Muscle layer of duodenum (tissue), 2 donors: ENCODE measurements around the gene GIMAP8.

Experiments
- H3K27ac ChIP-seq: one replicate; pipeline ENCODE4 v1.7.0; 2013; ENCODE audit warnings: mild to moderate bottlenecking, low read length
- H3K27me3 ChIP-seq: one replicate; pipeline ENCODE4 v1.7.0; 2013; ENCODE audit warnings: low read depth, mild to moderate bottlenecking, control low read depth, low read length
- H3K36me3 ChIP-seq, 2 donors: one replicate each; pipeline ENCODE4 v1.7.0; 2013; ENCODE audit warnings: low read length in 2 of 2, control low read depth in 1 of 2, mild to moderate bottlenecking in 1 of 2; ENCODE audit not compliant: insufficient read depth in 2 of 2, control insufficient read depth in 1 of 2
- H3K4me1 ChIP-seq, 2 donors: one replicate each; pipeline ENCODE4 v1.7.0; 2013; ENCODE audit warnings: low read length in 2 of 2, mild to moderate bottlenecking in 2 of 2, control low read depth in 1 of 2, moderate library complexity in 1 of 2; ENCODE audit not compliant: insufficient read depth in 2 of 2, control insufficient read depth in 1 of 2
- H3K4me3 ChIP-seq, 2 donors: one replicate each; pipeline ENCODE4 v1.7.0; 2013; ENCODE audit warnings: low read length in 2 of 2, low read depth in 1 of 2, mild to moderate bottlenecking in 1 of 2
- H3K9me3 ChIP-seq, 2 donors: one replicate each; pipeline ENCODE4 v1.7.0; 2013; ENCODE audit warnings: low read length in 2 of 2, control low read depth in 1 of 2, mild to moderate bottlenecking in 1 of 2; ENCODE audit not compliant: control insufficient read depth in 1 of 2
- donor health status: healthy.

The GIMAP8 gene

GRCh38 chr7:150406312-150406566 lies 44.2 kb upstream of the GIMAP8 start:
- Histone ChIP-seq H3K4me3 (peak overlapping the region; percentile 69 to 71), H3K36me3 (peaks cover 7 to 12% of the 10 kb centered on the region in 2 donors), H3K27me3 (no peaks in the 10 kb centered on the region), H3K4me1 (peaks cover 11 to 22% of the 10 kb centered on the region in 2 donors), H3K9me3 (no peaks in the 10 kb centered on the region), H3K27ac (peak overlapping the region; percentile 88)

GRCh38 chr7:150406567-150407421 lies 43.6 kb upstream of the GIMAP8 start:
- H3K27me3 ChIP-seq: no peaks in the 10 kb centered on the region
- H3K36me3 ChIP-seq: peaks cover 7 to 12% of the 10 kb centered on the region in 2 donors
- H3K4me3 ChIP-seq: peak overlapping the region; percentile 69 to 71
- H3K9me3 ChIP-seq: no peaks in the 10 kb centered on the region
- peaks cover 11 to 22% of the 10 kb centered on the region in 2 donors for H3K4me1 ChIP-seq
- peak overlapping the region; percentile 88 for H3K27ac ChIP-seq

DNA sequence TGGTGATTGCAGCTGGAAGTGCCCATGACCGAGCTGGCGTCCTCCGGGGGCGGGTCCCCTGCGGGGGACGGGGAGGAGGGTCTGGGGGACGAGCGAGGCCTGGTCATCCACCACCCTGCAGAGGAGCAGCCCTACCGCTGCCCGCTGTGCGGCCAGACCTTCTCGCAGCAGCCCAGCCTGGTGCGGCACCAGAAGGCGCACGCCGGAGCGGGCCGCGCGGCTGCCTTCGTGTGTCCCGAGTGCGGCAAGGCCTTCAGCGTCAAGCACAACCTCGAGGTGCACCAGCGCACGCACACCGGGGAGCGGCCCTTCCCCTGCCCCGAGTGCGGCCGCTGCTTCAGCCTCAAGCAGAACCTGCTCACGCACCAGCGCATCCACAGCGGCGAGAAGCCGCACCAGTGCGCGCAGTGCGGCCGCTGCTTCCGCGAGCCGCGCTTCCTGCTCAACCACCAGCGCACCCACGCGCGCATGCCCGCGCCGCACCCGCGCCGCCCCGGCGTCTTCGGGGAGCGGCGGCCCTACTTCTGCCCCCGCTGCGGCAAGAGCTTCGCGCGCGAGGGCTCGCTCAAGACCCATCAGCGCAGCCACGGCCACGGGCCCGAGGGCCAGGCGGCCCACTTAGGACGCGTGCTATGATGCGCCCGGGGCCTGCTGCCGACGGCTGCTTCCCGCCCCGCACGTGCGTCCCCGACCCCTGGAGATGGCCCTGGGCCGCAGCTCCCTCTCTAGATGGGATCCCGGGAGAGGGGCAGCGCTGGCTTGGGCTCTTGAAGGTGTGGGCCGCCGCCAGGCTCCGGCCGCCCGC lies 42.6 kb upstream of the GIMAP8 start:
- Histone ChIP-seq H3K4me3 (no peak overlapping the region), H3K4me1 (peaks cover 11 to 22% of the 10 kb centered on the region in 2 donors), H3K9me3 (no peaks in the 10 kb centered on the region), H3K27ac (no peak overlapping the region), H3K36me3 (peaks cover 7 to 12% of the 10 kb centered on the region in 2 donors), H3K27me3 (no peaks in the 10 kb centered on the region)

DNA sequence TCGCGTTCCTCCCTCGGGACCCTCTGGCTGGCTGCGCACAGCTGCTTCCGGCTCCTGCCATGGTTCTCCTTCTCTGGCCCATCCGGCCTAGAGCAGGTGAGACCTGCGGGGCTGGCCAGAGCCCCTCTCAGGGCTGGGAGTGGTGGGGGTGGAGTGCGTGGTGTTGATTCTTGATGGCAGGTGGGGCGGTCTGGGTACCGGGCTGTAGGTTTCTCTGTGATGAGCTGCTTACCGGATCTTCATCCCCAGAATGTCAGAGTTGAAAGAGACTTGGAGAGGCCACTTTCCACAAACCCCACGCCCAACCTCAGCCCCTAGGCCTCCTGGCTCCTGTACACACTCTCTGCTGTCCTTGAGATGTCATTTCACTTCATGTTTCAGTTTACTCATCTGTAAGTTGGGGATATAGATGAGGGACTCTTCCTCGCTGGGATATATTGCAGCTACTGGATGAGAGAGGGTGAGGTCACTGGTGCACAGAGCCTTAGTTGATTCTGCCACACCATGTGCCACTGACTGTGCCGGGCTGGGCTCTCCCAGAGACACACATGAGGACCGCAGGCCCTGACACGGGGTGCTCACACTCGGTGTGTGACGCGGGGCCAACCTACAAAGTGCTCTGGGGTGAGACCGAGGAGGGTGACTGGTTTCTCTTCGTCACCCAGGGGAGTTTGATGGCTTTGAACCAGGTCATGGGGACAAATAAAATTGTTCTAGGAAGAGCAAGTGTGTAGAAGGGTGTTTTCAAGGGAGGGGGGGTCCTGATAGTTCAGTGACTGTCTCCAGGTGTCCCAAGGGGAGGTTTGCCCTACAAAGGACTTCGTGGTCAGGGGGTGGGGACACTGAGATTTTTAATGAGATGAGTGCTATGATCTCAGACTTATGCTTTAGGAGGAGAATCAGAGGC lies 41.8 kb upstream of the GIMAP8 start:
- Histone ChIP-seq H3K27ac (no peak overlapping the region), H3K27me3 (no peaks in the 10 kb centered on the region), H3K4me1 (peaks cover 9 to 16% of the 10 kb centered on the region in 2 donors), H3K36me3 (peaks cover 7 to 12% of the 10 kb centered on the region in 2 donors), H3K9me3 (no peaks in the 10 kb centered on the region), H3K4me3 (no peak overlapping the region)

DNA sequence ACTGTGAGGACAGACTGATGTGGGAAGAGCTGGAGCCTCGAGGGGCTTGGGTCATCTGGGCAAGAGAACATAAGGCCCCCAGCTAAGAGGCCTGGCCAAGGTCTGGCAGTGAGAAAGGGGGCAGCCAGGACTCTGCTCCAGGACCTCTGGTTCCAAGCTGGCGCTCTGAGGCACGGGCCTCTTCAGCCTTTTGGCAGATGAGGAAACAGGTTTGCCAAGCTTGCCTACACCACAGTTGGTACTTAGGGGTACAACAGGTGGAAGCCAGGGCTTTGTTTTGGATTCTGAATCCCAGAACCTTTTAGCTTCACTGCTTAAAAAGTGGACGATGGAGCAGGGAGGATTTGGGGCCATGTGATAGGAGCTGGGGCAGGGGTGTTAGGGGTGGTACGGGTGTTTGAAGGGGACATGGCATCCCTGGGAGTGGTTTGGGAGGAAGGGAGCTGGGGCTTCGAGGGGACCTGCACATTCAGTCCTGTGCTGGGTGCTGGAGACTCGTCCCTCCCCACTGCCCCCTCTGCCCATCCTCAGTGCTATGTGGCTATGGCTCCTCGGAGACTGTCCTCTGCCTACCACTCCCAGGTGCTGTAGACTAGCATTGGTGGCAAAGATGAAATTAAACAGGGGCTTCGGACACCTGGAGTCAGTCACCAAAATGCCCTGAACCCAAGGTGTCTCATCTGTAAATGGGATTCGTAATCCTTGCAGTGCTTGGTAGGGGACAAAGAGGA lies 41.0 kb upstream of the GIMAP8 start:
- H3K4me1 ChIP-seq: peaks cover 1 to 9% of the 10 kb centered on the region in 2 donors
- H3K27me3 ChIP-seq: no peaks in the 10 kb centered on the region

DNA sequence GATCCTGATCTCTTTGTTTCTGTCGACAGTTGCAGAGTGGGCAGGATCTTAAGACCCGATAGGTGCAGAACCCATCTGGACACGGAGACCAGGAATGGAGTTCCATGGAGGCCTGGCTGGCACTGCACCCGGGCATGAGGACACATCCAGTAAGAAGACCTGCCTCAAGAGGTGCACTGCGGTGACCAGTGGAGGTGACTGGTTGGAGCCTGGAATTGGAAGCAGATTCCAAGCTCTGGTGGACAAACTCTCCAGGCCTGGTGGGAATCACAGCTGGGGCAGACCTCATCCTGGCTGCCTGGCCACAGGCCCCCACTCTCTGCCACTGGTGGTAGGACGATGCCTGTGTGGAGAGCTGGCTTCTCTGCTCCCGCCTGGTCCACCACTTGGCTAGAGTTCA lies 40.3 kb upstream of the GIMAP8 start:
- H3K4me3 ChIP-seq: no peak overlapping the region
- no peaks in the 10 kb centered on the region for H3K27me3 ChIP-seq
- H3K27ac ChIP-seq: no peak overlapping the region
- H3K9me3 ChIP-seq: no peaks in the 10 kb centered on the region
- peaks cover 0 to 9% of the 10 kb centered on the region in 2 donors for H3K4me1 ChIP-seq
- peaks cover 7 to 12% of the 10 kb centered on the region in 2 donors for H3K36me3 ChIP-seq

More for the DNA sequence above, 41.0 kb upstream of the GIMAP8 start:
- Histone ChIP-seq H3K9me3 (no peaks in the 10 kb centered on the region), H3K4me3 (no peak overlapping the region), H3K27ac (no peak overlapping the region), H3K36me3 (peaks cover 7 to 12% of the 10 kb centered on the region in 2 donors)

DNA sequence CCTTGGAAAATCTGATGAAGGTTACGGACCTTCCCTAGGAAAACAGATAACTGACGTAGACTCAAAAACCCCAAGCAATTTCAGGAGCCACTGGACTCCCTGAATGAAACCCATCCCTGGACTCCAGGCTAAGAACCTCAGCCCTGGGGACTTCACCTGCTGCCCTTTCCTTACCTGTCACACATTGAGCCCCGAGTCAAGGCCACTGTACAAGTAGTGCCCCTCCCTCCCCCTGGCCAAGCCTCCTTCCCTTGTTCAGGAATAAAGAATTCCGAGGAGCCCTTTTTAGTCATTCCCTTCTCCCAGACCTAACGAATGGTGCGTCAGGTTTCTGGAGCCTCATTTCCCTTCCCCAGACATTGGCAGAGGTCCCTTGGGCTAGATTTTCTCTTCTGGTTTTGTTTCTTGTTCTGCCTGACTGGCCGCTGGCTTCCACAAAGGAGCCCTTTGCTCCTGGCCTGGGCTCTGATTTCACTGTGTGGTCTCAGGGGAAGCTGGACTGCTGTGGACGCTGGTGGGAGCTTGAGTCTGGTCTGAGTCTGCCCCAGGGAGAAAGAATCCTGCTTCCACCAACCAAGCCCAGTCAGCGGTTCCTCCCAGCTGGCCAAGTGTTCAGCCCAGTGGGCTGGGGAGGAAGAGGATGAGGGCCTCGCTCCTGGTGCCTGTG lies 39.6 kb upstream of the GIMAP8 start:
- H3K4me1 ChIP-seq: peaks cover 0 to 9% of the 10 kb centered on the region in 2 donors
- no peaks in the 10 kb centered on the region for H3K27me3 ChIP-seq
- peak overlapping the region; percentile 16 for H3K27ac ChIP-seq
- H3K9me3 ChIP-seq: no peaks in the 10 kb centered on the region
- no peak overlapping the region for H3K4me3 ChIP-seq
- H3K36me3 ChIP-seq: peaks cover 7 to 12% of the 10 kb centered on the region in 2 donors

- H3K36me3 ChIP-seq: peaks cover 7 to 12% of the 10 kb centered on the region in 2 donors
- no peaks in the 10 kb centered on the region for H3K9me3 ChIP-seq
- H3K4me1 ChIP-seq: peaks cover 0 to 2% of the 10 kb centered on the region in 2 donors
- no peaks in the 10 kb centered on the region for H3K27me3 ChIP-seq
- H3K27ac ChIP-seq: no peak overlapping the region
- no peak overlapping the region for H3K4me3 ChIP-seq
Observed at GRCh38 chr7:150411606-150412005, 38.8 kb upstream of the GIMAP8 start.

DNA sequence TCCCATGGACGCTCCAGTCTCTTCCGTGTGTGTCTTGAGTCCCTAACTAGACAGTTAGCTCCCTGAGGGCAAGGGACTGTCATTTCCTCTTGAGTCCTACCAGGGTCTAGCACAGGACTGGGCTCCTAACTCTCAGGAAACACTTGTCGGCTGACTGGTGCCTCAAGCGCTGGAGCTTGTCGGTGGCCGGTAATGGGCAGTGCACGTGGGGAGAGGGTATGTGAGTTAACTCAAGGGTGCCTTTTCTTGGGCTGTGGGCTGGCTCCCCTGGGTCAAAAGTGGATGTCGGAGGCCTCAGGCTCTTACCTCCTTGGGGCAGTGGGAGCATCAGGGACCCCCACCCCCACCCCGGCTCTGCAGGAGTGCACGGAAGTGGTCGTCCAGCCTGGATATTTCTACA lies 38.4 kb upstream of the GIMAP8 start:
- Histone ChIP-seq H3K4me3 (no peak overlapping the region), H3K36me3 (peaks cover 7 to 12% of the 10 kb centered on the region in 2 donors), H3K27ac (no peak overlapping the region), H3K27me3 (no peaks in the 10 kb centered on the region), H3K4me1 (no peaks in the 10 kb centered on the region), H3K9me3 (no peaks in the 10 kb centered on the region)
